Measurements from ENCODE around the gene EXOC2.

Gene EXOC2, protein sequence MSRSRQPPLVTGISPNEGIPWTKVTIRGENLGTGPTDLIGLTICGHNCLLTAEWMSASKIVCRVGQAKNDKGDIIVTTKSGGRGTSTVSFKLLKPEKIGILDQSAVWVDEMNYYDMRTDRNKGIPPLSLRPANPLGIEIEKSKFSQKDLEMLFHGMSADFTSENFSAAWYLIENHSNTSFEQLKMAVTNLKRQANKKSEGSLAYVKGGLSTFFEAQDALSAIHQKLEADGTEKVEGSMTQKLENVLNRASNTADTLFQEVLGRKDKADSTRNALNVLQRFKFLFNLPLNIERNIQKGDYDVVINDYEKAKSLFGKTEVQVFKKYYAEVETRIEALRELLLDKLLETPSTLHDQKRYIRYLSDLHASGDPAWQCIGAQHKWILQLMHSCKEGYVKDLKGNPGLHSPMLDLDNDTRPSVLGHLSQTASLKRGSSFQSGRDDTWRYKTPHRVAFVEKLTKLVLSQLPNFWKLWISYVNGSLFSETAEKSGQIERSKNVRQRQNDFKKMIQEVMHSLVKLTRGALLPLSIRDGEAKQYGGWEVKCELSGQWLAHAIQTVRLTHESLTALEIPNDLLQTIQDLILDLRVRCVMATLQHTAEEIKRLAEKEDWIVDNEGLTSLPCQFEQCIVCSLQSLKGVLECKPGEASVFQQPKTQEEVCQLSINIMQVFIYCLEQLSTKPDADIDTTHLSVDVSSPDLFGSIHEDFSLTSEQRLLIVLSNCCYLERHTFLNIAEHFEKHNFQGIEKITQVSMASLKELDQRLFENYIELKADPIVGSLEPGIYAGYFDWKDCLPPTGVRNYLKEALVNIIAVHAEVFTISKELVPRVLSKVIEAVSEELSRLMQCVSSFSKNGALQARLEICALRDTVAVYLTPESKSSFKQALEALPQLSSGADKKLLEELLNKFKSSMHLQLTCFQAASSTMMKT

DNA sequence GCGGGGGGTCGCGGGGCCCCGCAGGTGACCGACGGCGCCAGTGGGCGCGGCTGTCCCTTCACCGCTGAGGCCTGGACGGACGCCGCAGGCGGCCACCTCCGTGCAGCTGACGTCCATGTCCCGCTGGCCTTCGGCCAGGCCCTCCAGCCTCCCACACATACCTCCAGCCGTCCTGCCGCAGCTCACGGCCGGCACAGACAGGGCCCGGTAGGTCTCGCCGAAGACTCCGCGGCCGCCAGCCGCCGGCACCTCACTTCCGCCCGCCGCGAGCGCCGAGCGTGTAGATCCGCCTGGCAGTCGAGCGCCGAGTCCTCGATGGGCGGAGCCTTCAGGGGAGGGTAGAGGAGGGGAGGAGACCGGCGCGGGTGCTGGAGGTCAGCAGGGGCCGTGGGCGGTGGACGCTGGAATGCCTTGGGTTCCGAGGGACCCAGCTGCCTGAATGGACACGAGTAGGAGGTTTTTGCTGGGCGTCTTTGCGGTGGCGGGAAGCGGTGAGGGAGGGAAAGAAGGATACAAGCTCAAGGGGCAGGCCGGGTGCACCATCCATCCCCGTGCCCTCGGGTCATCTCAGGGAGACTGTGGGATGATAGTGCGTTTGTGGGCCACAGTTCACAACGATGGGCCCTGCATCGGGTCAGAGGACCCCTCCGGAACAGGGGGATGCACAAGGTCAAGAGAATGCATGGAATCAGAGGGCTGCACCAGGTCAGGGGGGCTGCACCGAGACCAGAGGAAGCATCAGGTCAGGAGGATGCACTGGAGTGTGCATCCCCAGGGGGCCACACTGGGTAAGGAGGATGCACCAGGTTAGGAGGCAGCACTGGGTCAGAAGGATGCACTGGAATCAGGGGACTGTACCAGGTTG lies at the start of gene EXOC2:
Gene EXOC2, minus strand, starts transcription at position 282 of the 865 bp plus-strand sequence. CDS start 55,321 bp downstream, outside the sequence.
- no peak for FAIRE-seq

DNA sequence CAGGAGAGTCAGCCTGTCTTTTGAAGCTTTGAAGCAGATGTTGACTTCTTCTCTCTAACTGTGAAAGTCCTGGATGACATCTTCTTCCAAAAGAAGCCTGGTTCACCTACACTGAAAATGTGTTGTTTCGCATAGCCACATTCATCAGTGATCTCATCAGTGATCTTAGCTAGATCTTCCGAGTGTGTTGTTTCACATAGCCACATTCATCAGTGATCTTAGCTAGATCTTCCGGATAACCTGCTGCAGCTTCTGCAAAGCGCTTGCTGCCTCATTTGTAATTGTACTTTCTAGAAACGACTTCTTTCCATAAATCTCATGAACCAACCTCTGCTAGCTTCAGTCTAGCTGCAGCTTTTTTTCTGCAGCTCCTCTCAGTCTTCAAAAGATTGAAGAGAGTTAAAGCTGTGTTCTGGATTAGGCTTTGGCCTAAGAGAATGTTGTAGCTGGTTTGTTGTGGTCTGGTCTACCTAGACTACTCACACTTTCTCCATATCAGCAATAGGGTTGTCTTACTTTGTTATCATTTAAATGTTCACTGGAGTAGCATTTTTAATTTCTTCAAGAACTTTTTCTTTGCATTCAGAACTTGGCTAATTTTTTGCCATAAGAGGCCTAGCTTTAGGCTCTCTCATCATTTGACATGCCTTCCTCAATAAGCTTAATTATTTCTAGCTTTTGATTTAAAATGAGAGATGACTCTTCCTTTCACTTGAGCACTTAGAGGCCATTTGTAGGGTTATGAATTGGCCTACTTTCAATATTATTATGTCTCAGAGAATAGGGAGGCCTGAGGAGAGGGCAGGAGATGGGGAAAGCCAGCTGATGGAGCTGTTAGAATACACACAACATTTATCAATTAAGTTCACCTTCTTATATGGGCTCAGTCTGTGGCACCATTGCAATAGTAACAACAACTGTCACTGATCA lies 48.7 kb upstream of the EXOC2 start:
- FAIRE-seq, result no peak

DNA sequence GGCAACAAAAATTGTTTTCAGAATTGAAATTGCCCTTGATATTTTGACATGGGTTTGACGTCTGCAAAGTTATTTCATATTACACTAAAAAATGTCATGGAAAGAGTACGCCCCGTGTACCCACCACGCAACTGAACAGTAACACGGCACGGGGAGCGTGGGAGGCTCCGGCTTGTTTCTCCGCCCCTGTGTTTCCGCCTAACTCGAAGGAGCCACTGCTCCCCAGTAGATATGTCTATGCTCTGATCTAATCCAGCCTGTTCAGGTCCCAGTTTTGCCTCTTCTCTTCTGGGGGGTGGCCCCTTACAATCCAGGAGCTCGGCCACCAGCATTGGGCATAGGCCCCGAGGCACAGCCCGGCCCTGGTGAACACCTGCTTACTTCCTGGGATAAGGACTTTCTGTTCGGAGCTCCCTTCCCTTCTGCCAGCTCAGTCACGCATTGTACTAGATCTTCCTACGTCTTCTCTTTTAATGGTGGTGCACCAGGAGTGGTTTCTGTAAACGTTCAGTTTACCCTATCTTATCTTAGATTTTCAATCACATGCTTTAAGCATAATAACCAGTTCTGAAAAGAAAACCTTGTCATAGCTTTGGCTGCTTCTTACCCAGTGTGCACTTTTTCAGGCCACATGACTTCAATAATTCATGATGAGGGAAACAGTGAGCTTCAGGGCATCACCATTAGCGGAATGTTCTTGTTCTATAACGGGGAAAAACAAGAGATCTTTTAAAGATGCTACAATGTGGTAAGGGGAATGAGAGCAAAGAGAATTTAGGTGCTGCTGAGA lies 43.9 kb upstream of the EXOC2 start:
- FAIRE-seq, result no peak

DNA sequence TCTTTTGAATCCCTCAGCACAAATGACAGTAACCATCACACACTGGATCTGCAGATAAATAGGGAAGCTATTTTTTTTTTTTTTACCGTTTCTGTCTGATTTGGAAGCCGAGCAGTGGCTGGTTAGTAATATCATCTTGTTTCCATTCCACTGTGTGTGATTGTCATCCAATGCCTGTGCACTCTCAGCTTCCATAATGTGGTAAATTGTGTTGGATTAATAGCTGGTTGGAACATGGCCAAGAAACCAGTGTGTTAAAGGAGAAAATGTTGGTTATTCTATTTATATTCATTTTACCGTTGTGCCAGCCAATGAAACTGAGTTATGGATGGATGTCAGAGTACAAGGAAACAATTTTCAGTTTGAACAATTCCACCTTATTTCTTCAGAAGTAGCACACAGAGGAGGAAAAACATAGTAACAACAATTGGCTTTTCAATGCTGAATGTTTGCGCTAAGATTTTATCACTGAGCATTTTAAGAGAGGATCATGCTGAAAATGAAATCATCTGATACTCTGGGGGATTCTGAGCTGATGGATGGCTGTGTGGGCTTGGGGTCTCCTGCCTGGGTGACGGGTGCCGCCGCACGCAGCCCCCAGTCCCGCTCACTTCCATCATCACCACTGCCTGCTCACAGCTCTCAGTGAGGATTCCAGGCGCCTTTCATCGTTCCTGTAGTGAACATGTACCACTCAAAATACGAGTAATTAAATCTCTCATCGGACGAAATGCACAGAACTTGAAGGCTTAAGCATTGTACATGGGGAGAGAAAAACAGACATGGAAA lies 40.7 kb upstream of the EXOC2 start:
- no peak for FAIRE-seq

DNA sequence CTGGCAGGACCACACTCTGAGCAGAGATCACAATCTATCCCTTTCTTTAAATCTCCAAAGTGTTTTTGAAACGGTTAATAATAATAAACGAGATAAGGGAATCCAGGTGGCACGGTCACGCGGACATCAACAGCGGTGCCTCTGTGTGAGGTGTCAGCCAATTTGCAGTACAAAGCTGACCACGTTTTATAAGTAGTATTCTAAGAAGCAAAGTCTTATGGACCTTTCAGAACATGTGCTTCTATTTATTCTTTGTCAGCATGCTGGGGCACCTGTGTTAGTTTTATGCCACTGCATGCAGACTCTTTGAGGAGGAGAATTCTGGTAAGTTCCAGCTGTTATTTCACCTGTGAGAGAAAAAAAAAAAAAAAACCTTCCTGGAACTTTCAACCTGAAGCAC lies 39.0 kb upstream of the EXOC2 start:
- FAIRE-seq, result no peak

DNA sequence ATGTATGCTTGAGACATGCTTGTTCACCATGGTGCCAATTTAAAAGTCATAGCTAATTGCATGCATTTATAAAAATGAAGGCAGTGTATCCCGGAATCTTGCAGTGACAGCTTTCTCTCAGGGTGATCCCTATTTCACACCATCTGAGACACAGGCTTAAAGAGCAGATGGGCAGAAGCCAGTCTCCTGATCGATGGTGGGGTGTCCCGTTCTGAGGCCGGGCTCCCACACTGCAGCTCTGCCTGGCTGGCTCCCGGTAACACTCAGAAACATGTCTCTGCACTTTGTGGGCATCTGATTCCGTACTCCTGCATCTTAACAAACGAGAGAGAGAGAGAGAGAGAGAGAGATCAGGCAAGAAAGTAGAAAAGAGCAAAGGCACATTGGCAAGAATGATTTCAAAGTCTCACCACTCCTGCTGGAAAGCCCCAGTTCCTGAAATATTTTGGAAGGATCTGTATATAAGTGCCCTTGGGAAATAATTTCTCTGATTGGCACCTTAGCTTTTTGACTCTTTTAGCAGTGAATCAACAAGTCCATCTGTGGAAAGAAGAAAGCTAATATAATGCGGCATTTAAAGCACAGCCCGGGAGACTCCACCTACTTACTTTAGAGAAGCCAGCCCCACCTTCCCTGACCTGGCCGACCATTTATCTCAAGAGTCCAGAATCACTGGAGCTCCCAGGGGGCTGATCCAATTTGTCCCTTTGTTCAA lies 36.8 kb upstream of the EXOC2 start:
- FAIRE-seq, result no peak

DNA sequence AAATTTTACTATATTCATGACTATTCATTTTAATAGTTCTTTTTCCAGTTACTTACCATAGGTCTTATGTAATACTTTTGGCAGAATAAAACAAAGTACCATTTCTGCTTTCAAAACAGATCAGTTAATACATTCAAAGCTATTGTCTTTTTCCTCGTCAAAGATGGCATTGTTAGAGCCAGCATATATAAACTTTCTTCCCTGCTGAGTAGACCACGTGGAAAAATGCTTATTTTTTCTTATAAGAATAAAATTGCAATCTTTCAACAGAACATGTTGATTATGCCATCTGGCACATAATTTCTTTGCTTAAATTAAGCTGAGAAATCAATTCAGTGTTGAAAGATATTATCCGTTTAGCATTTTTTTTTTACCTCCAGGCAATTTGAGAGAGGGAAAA lies 34.9 kb upstream of the EXOC2 start:
- no peak for FAIRE-seq

DNA sequence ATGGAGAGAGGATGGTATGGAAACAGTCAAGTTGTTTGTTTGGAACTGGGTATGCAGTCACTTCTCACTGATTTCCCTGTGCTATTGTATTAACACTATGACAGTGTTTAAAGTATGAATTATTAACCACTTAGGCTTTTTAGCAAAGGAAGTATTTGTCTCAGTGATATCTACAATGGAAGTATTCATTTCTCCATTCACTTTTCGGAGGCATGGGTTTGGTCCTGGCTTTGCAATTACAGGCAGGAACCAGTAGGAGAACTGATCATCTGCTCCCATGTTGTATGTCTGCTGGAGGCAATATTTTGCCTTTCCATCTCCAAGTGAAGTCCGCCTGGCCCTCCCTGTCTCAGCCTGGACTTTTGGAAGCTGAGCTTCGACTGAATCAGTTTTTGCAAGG lies 30.6 kb upstream of the EXOC2 start:
- no peak for FAIRE-seq

DNA sequence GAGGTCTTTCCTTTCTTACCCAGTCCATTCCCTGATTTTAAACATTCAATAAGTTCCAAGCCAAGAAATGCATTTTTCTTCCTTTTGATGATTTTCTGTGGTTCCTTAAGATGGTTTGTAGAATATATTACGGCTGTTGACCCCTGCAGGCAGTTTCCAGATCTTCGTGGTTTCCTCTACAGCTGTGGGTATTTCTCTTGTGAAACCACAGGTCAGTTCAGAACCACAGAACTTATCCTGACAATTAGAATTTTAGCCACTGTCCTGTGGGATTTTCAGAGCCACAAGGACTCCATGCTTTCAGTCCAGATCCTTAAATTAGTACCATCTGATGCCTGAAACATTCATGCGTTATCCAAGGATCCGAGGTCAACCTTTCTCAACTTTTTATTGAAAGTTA lies 29.7 kb upstream of the EXOC2 start:
- no peak for FAIRE-seq

DNA sequence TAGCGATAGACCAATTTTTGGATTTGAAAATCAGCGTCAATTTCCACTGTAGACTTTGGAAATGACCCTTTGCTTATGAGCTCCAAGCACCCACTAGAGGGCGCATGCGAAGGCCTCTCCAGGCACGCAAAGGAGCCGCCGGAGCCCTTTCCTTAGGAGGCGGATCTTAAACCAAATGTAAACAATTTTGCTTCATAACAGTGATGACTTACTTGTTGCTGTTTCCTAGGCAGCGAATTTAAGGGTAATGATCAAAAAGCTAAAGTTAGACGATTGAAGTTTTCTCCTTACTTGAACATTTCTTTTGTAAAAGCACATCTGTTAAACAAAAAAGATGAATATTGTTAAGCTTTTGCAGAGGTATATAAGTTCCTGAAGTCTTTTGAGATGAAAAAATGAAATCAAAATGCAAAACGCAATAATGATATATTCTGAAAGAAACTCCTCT lies 29.2 kb upstream of the EXOC2 start:
- FAIRE-seq, result peak; percentile 92

DNA sequence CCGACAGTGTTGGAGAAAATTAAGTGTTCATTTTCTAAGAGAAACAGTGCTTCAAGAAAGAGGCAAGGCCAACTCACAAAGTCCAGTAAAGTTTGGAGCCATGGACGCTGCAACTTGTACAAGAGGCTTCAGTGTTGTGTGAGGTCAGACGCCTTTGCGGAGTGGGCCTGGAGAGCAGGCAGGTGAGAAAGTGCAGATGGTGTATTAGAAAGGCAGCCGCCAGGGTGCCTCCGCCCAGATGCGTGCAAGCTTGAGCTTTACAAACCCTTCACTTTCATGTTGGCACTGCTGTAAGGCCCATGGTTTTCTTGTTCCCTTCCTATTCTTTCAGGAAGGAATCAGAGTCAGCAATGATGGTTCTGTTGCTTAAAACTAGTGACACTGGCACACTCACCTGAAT lies 25.4 kb upstream of the EXOC2 start:
- no peak for FAIRE-seq

DNA sequence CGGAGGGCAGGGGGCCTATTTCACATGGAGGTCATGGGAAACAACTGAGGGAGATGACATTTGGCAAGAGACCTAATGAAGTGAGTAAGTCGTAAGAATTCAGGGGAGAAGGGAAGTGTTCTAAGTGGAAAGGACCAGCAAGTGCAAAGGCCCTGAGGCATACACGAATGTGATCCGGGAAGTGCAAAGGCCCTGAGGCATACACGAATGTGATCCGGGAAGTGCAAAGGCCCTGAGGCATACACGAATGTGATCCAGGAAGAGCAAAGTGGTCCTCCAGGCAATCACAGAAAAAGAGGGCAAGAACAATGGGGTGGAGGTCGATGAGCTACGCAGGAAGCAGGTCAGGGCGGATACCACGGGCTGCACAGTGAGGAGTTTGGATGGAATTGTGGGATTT lies 24.2 kb upstream of the EXOC2 start:
- FAIRE-seq, result no peak

DNA sequence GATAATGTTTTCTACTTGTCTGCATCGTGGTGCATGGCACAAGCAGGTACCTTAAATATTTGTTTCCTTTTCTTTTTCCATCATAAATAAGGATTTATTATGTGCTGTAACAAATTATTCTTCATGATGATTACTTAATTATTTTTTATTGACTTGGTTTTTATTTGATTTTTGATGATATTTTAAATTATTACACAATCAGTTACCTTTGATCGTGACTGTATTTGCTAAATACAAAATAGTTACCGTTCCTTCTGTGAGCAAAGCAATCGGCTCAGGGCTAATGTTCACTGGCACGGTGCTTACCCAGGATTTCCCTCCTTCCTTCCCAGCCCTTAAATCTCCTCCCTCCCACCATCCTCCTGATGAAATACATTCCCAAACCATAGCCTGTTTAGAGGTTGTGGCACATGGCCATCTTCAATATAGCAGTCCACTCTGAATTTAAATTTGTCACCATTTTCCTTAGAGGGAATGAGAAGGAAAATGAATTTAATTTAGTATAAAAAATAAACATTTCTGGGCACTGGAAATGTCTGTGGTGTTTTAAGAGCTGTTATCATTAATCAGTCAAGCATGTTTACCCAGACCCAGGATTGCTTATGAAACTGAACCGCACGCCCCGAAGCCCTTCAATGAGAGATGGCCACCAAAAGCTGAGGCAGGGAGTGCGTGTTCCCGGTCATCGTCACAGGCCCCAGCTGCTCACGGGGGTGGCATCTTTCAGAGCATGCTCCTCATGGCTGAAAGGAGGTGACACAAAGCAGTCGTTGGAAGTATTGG lies 23.0 kb upstream of the EXOC2 start:
- no peak for FAIRE-seq

DNA sequence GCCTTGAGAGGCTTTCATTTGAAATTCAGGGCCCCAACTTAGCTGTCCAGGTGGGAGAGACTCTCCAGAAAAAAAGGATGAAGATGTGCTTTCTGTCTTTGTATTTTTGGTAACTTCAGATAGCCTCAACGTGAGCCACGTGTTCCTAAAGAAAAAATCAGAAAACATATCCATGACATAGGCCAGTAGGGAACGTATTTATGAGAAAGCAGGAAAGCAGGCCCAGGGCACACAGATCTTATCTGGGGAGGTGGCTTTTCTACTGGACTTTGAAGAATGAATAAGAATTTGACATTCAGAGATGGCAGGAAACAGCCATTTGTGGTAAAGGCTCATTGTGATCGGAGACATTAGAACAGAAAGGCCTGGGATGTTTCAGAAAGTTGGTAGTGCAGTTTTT lies 21.2 kb upstream of the EXOC2 start:
- no peak for FAIRE-seq

DNA sequence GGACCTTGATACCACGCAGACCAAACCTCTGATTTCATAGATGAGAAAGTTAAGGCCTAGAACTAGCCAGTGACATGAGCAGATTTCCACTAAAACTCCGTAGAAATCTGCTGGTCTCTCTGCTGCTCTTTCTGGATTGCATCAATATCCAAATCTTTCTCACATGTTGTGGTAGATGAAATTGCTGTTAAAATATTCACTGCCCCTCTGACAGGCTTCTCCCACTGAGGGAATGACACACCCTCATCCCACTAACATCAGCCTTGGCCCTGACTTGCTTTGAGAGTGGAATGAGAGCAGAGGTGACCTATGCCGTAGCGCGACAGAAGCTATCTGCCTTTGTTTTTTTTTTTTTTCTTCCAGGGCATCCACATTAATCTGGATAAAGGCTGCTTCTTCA lies 20.4 kb upstream of the EXOC2 start:
- no peak for FAIRE-seq

DNA sequence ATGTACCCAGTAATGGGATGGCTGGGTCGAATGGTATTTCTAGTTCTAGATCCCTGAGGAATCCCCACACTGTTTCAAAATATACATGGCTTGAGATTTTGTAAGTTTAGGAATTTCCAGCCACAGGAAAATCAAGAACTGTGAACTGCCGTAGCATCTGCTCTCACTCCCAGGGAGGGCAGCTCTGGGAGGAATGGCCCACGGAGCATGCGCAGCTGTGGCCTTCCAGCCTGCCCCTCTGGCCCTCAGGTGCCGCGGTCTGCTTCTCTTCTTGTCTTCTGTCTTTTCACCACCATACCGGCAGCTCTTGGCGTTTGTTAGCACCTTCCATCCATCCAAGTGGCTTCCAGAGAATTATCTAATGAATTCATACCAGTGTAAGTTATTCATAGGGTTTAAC lies 19.9 kb upstream of the EXOC2 start:
- no peak for FAIRE-seq

DNA sequence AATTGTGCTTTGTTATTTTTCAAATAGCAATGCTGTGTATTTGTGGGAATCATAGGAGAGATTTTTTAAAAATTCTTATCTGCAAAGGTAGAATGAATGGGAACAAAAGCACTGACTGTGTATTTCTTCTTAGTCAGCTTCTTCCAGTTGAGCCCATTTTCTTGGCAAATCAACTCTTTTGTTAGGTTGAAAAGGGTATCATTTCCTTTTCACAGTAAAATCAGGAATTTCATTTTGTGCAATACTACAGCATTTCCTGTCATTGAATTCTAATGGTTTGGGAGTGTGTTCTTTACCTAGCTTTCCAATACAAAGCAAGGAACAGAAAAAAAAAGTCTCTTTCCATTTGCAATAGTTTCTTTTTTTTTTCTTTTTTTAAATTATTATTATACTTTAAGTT lies 19.0 kb upstream of the EXOC2 start:
- FAIRE-seq, result no peak
